Caco-2 (cell line): ENCODE results near the gene B3GALT6. TPM values are rescaled to one million over a fixed set of nuclear protein-coding genes. Genes with fewer than 3 reads are reported as not detected.

ENCODE experiments used
- BruUV-seq: library from RNA; stranded (reverse); fragments of 400-500 nt; replicated peaks from 2 replicates; lab custom pipeline; 2021; lab: Mats Ljungman, UMichigan
- CTCF ChIA-PET: fragments of 300-600 bp; sonication (Branson Sonifier 250); formaldehyde crosslinking; loops from one replicate; lab custom pipeline; 2022; ENCODE audit warnings: antibody characterized with exemption; lab: Charles Lee
- POLR2A ChIA-PET: fragments of 300-600 bp; sonication (Branson Sonifier 250); formaldehyde crosslinking; loops from one replicate; lab custom pipeline; 2022; ENCODE audit warnings: antibody characterized with exemption; lab: Charles Lee
- DNase-seq, 2 experiments: peaks; one replicate each; pipeline versions ENCODE4 v3.0.0 to v3.0.0-alpha.2; 2020 to 2022
- H3K27me3 ChIP-seq: replicated peaks from 2 replicates; pipeline ENCODE4 v1.6.0; 2011; ENCODE audit warnings: low read length; ENCODE audit not compliant: control insufficient read depth, insufficient read depth
- H3K36me3 ChIP-seq: 2 replicates; pipeline ENCODE4 v1.5.1; 2011; ENCODE audit warnings: low read length; ENCODE audit not compliant: control insufficient read depth, insufficient read depth
- H3K4me1 ChIP-seq: fragments of 250-450 bp; sonication (Bioruptor Pico); 2 replicates; pipeline ENCODE4 v1.5.1; 2020; ENCODE audit warnings: mild to moderate bottlenecking
- H3K4me3 ChIP-seq: 2 replicates; pipeline ENCODE4 v1.5.1; 2011; ENCODE audit warnings: low read depth, mild to moderate bottlenecking, control low read depth, low read length
- H3K9me3 ChIP-seq: fragments of 250-450 bp; sonication (Bioruptor Pico); 2 replicates; pipeline ENCODE4 v1.5.1; 2020; ENCODE audit warnings: mild to moderate bottlenecking, moderate library complexity
- H3K27ac Mint-ChIP-seq: one replicate; pipeline ENCODE4 v1.8.0; 2022; ENCODE audit warnings: mixed read lengths; ENCODE audit not compliant: unreplicated experiment
- H3K27me3 Mint-ChIP-seq: one replicate; pipeline ENCODE4 v1.8.0; 2022; ENCODE audit warnings: mixed read lengths; ENCODE audit not compliant: insufficient read depth, unreplicated experiment
- H3K36me3 Mint-ChIP-seq: one replicate; pipeline ENCODE4 v1.8.0; 2022; ENCODE audit warnings: mild to moderate bottlenecking, mixed read lengths; ENCODE audit not compliant: insufficient read depth, unreplicated experiment
- H3K4me1 Mint-ChIP-seq: one replicate; pipeline ENCODE4 v1.8.0; 2022; ENCODE audit warnings: low read depth, mixed read lengths; ENCODE audit not compliant: unreplicated experiment
- H3K4me3 Mint-ChIP-seq: one replicate; pipeline ENCODE4 v1.8.0; 2022; ENCODE audit warnings: mild to moderate bottlenecking, moderate library complexity, mixed read lengths; ENCODE audit not compliant: unreplicated experiment
- H3K9me3 Mint-ChIP-seq: one replicate; pipeline ENCODE4 v1.8.0; 2022; ENCODE audit warnings: mixed read lengths; ENCODE audit not compliant: unreplicated experiment
- intact Hi-C: fragments of 100-400 bp; cut with micrococcal nuclease; formaldehyde crosslinking; loops from one replicate; pipeline ENCODE4 v1.10.0; 2022; ENCODE audit not compliant: unreplicated experiment
- total RNA-seq: library from RNA; stranded (reverse); gene quantifications from 2 replicates; pipeline ENCODE4 v1.2.3, GENCODE V29; 2022
- TF ChIP-seq, protein P1 (sequence below), 2 experiments: fragments of 200-600 bp in 1 of 2; IDR thresholded peaks; 1 replicate in 1 of 2; 2 replicates in 1 of 2; pipeline versions ENCODE4 v1.5.1 to v1.8.0; 2011 to 2022; ENCODE audit warnings: antibody characterized with exemption in 1 of 2, control low read depth in 1 of 2, inconsistent platforms in 1 of 2, low read depth in 1 of 2, low read length in 1 of 2, mild to moderate bottlenecking in 1 of 2, moderate library complexity in 1 of 2; ENCODE audit not compliant: insufficient read depth in 1 of 2, severe bottlenecking in 1 of 2, unreplicated experiment in 1 of 2

Gene B3GALT6
- total RNA-seq, 1 experiment from 2014 or later: 24.8 TPM

DNA sequence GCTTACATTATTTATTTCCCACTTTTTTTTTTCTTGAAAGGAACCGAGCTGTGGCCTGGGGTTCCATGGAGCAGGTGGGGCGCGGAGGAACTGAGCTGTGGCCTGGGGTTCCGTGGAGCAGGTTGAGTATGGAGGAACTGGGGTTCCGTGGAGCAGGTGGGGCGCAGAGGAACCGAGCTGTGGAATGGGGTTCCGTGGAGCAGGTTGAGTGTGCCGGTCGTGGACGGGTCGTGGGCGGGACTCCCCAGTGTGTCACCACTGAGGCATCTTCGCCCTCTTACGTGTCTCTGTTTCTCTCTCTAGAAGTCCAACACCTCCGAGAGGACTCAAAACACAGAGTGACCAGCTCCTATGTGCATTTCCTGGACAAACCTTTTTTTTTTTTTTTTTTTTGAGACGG lies 47.0 kb downstream of the B3GALT6 start:
- H3K4me3 ChIP-seq: no peak overlapping the region
- no peak for DNase-seq
- Mint-ChIP-seq H3K4me1 (no peaks in the 10 kb centered on the region), H3K27ac (no peak overlapping the region), H3K9me3 (no peaks in the 10 kb centered on the region), H3K4me3 (no peak overlapping the region), H3K27me3 (no peaks in the 10 kb centered on the region), H3K36me3 (no peaks in the 10 kb centered on the region)
- TF ChIP-seq, protein P1, sequence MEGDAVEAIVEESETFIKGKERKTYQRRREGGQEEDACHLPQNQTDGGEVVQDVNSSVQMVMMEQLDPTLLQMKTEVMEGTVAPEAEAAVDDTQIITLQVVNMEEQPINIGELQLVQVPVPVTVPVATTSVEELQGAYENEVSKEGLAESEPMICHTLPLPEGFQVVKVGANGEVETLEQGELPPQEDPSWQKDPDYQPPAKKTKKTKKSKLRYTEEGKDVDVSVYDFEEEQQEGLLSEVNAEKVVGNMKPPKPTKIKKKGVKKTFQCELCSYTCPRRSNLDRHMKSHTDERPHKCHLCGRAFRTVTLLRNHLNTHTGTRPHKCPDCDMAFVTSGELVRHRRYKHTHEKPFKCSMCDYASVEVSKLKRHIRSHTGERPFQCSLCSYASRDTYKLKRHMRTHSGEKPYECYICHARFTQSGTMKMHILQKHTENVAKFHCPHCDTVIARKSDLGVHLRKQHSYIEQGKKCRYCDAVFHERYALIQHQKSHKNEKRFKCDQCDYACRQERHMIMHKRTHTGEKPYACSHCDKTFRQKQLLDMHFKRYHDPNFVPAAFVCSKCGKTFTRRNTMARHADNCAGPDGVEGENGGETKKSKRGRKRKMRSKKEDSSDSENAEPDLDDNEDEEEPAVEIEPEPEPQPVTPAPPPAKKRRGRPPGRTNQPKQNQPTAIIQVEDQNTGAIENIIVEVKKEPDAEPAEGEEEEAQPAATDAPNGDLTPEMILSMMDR (IDR thresholded peaks at IDR 0.05; ENCODE audit: insufficient read depth in 1 of 2, low read depth in 1 of 2, low read length in 1 of 2, severe bottlenecking in 1 of 2, unreplicated experiment in 1 of 2): no peak
- ChIA-PET POLR2A (no interaction called here), CTCF (interaction anchor here (0.6 kb wide), 1 partner anchor 15 kb away, joined by 3 read pairs; no protein-coding TSS in a partner anchor)
- intact Hi-C loops: no loop called here
- H3K36me3 ChIP-seq: no peaks in the 10 kb centered on the region
- H3K9me3 ChIP-seq: no peaks in the 10 kb centered on the region
- BruUV-seq: no TSS peak
- H3K27me3 ChIP-seq: no peaks in the 10 kb centered on the region
- 0 out of 2 replicates have a peak, but pooled peaks cover 6% of the 10 kb centered on the region for H3K4me1 ChIP-seq

DNA sequence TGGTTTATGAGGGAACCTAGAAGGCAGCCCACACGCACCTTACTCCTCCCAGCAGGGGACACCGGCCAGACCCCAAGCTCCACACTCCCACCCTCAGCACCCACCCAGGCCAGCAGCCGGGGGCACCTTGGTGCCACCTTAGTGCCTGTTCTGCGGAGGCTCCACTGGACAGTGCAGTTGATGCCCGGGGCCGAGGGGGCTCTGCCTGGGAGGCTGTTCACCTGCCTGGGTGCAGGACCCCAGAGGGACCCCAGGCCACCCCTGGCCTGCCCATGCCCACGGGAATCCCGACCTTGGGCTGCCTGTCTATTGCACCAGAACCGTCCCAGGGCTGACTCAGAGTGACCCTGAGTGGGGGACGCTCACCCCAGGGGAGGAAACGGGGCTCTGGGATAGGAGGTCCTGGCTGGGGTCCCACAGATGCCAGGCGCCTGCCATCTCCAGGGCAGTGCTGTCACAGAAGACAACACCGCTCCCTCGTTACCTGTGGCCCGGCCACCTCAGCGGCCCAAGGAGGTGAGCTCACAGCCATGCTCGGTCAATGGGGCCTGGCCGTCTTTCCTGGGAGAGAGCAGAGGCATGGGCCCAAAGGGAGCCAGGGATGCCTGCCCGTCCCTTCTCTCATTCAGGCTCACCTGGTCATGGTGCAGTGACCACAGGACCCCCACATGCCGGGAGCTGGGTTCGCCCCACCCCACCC lies 48.9 kb downstream of the B3GALT6 start:
- Histone ChIP-seq H3K27me3 (no peaks in the 10 kb centered on the region), H3K4me1 (no peaks in the 10 kb centered on the region), H3K36me3 (no peaks in the 10 kb centered on the region), H3K4me3 (no peak overlapping the region), H3K9me3 (no peaks in the 10 kb centered on the region)
- Mint-ChIP-seq H3K27ac (no peak overlapping the region), H3K27me3 (no peaks in the 10 kb centered on the region), H3K9me3 (no peaks in the 10 kb centered on the region), H3K36me3 (no peaks in the 10 kb centered on the region), H3K4me1 (no peaks in the 10 kb centered on the region), H3K4me3 (no peak overlapping the region)
- ChIA-PET CTCF (no interaction called here), POLR2A (no interaction called here)
- TF ChIP-seq, protein P1 (IDR thresholded peaks at IDR 0.05; ENCODE audit: insufficient read depth in 1 of 2, low read depth in 1 of 2, low read length in 1 of 2, severe bottlenecking in 1 of 2, unreplicated experiment in 1 of 2): no peak
- intact Hi-C loops: no loop called here
- no peak for DNase-seq
- no TSS peak for BruUV-seq

DNA sequence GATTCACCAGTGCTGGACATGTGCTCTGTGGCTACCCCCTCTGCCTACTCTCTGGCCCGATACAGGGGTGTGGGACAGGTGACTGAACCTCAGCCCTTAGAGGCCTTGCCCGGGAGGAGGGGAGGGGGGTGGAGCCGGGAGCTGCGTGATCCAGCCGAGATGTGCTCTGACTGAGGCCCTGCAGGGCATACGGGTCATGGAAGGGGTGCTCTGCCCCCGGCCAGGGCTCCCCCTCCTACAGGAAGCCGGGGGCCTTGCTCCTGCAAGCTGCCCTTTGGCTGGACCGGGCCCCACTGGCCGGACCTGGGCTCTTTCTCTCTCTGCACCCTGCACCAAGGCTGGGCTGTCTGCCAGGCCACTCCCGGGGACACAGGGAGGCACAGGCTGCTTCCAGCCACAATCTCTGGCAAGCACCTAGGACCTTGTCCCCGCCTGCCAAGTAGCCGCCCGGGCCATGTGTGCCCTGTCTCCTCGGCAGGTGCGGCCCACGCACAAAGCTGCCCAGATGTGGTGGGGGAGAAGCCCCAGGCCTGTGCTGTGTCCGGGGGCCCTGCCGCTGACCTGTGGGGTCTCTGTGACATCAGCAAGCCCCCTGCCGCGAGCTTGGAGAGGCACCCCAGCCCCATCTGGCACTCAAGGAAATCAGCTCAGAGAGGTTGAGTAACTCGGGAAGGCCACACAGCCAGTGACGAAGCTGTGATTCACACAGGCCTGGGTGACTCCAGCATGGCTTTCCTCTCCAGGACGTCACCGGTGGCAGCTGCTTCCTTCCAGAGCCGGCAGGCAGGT lies 49.7 kb downstream of the B3GALT6 start:
- H3K4me3 Mint-ChIP-seq: no peak overlapping the region
- TF ChIP-seq, protein P1 (IDR thresholded peaks at IDR 0.05; ENCODE audit: insufficient read depth in 1 of 2, low read depth in 1 of 2, low read length in 1 of 2, severe bottlenecking in 1 of 2, unreplicated experiment in 1 of 2): no peak
- H3K27me3 Mint-ChIP-seq: no peaks in the 10 kb centered on the region
- ChIA-PET CTCF (no interaction called here), POLR2A (no interaction called here)
- Histone ChIP-seq H3K36me3 (no peaks in the 10 kb centered on the region), H3K9me3 (no peaks in the 10 kb centered on the region), H3K27me3 (no peaks in the 10 kb centered on the region), H3K4me3 (no peak overlapping the region), H3K4me1 (no peaks in the 10 kb centered on the region)
- intact Hi-C loops: no loop called here
- no peak for DNase-seq
- no peak overlapping the region for H3K27ac Mint-ChIP-seq
- BruUV-seq: no TSS peak
- H3K36me3 Mint-ChIP-seq: no peaks in the 10 kb centered on the region
- H3K9me3 Mint-ChIP-seq: no peaks in the 10 kb centered on the region
- no peaks in the 10 kb centered on the region for H3K4me1 Mint-ChIP-seq
